Suprapubic skin (tissue), 3 donors: ENCODE results near the gene CEP350.

Experiments used
- CTCF ChIP-seq, 2 donors: fragments of 200-600 bp in 1 of 2; fragments of 450-650 bp in 1 of 2; sonication (generic) in 1 of 2; IDR thresholded peaks; one replicate each; pipeline ENCODE4 v1.5.1; 2016 to 2019; ENCODE audit warnings: antibody characterized with exemption in 2 of 2, mild to moderate bottlenecking in 1 of 2, moderate library complexity in 1 of 2
- POLR2AphosphoS5 ChIP-seq, 3 donors: sonication (generic); formaldehyde crosslinking; IDR thresholded peaks; one replicate each; pipeline ENCODE4 v1.6.1; 2017; ENCODE audit warnings: antibody characterized with exemption in 3 of 3

- TF ChIP-seq CTCF (IDR thresholded peaks at IDR 0.05) (no peak), POLR2AphosphoS5 (IDR thresholded peaks at IDR 0.05) (no peak)
Observed at GRCh38 chr1:180071759-180072158, 117.1 kb downstream of the CEP350 start.
